Measurements from ENCODE around the gene SOX13.

SOX13 gene

DNA sequence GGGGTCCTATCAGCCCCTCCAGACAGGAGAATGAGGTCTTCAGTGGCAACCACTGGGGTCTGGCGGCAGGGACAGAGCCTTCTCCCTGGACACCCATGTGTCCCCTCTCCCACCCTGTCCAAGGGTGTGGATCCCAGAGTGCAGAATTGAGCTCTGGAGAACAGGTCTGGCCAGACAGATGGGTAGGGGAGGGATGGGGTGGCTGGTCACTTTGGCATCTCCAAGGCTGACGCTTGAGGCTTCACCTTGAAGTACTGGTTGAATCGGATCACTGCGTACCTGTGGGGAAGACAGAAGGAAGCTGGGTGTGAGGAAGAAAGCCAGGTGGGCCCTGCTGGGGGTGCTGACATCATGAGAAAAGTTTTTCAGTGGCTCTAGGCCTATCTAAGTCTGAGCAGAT, 59.1 kb downstream of the SOX13 start:
- TF ChIP-seq, protein P1, sequence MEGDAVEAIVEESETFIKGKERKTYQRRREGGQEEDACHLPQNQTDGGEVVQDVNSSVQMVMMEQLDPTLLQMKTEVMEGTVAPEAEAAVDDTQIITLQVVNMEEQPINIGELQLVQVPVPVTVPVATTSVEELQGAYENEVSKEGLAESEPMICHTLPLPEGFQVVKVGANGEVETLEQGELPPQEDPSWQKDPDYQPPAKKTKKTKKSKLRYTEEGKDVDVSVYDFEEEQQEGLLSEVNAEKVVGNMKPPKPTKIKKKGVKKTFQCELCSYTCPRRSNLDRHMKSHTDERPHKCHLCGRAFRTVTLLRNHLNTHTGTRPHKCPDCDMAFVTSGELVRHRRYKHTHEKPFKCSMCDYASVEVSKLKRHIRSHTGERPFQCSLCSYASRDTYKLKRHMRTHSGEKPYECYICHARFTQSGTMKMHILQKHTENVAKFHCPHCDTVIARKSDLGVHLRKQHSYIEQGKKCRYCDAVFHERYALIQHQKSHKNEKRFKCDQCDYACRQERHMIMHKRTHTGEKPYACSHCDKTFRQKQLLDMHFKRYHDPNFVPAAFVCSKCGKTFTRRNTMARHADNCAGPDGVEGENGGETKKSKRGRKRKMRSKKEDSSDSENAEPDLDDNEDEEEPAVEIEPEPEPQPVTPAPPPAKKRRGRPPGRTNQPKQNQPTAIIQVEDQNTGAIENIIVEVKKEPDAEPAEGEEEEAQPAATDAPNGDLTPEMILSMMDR (conservative IDR thresholded peaks at IDR 0.05; ENCODE audit: low read length): no peak
- H3K4me3 ChIP-seq (ENCODE audit: low read length): no peak overlapping the region
- DNase-seq (ENCODE audit: low read depth): no peak

DNA sequence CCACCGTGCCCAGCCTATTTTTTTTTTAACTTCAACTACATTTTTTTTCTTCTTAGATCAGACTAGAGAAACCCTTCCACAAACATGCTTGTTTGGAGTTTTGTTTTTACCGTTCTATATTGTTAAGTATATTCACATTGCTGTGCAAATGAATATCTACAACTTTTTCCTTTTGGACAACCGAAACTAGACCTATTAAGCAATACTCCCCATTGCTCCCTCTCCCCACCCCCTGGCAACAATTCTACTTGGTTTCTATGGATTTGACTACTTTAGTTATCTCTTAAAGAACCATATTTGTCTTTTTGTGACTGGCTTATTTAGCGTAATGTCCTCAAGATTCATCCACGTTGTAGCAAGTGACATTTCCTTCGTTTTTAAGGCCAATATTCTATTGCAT, 59.8 kb downstream of the SOX13 start:
- DNase-seq (ENCODE audit: low read depth): no peak
- TF ChIP-seq, protein P1 (conservative IDR thresholded peaks at IDR 0.05; ENCODE audit: low read length): no peak
- no peak overlapping the region for H3K4me3 ChIP-seq (ENCODE audit: low read length)

DNA sequence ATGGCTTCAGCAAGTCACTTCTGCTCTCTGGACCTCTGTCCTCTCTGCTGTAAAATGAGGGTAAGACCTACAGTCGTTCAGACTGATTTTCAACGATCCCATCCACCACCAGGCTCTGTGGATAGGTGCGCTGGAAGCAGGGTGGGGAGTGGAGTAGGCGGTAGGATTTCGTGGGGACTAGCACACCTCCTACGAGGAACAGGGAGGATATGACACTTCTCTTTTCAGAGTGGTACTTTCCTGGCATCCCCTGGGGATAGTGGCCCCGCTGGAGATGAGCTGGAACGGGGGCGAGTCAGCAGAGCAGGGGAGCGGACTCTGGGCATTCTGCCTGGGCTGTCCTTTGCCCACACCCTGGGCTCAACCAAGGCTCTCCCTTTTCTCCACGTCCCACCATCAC, 61.2 kb downstream of the SOX13 start:
- DNase-seq (ENCODE audit: low read depth): no peak
- no peak overlapping the region for H3K4me3 ChIP-seq (ENCODE audit: low read length)
- TF ChIP-seq, protein P1 (conservative IDR thresholded peaks at IDR 0.05; ENCODE audit: low read length): no peak

DNA sequence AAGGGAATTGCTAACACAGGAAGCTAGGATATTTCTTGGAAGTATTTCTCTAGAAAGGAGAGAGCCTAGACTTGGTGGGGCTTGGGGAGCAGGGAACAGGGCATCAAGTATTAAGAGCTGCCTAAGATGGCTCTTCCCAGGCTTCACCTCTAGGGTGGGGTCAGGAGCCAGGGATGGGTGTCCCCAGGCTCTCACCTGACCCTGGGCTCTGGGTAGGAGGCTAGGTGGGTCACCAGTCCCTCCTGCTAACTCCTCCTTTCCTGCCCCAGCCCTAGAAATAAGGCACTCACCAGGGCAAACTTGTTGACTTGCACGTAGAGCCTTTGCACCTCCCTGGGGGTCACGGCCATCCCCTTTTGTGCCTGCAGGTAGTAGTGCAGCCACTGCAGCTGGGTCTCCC, 63.9 kb downstream of the SOX13 start:
- TF ChIP-seq, protein P1 (conservative IDR thresholded peaks at IDR 0.05; ENCODE audit: low read length): no peak
- no peak overlapping the region for H3K4me3 ChIP-seq (ENCODE audit: low read length)
- no peak for DNase-seq (ENCODE audit: low read depth)

DNA sequence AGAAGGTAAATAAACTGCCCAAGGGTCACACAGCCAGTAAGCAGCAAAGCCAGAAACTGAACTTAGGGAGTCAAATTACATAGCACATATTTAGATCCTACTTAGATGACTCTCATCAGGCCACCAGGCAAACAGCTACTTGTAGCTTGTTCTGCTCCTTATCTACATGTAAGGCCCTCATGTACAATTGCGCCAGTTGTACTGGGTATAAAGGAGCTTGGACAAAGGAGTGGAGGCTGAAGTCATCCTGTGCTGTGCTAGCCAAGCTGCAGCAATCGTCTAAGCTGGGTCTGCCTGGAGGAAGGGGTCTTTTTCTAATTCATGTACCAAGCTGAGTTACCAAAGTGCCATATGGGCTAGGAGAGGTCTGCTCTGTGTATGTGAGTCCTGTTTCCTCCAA, 66.2 kb downstream of the SOX13 start:
- TF ChIP-seq, protein P1 (conservative IDR thresholded peaks at IDR 0.05; ENCODE audit: low read length): no peak
- no peak overlapping the region for H3K4me3 ChIP-seq (ENCODE audit: low read length)
- no peak for DNase-seq (ENCODE audit: low read depth)

DNA sequence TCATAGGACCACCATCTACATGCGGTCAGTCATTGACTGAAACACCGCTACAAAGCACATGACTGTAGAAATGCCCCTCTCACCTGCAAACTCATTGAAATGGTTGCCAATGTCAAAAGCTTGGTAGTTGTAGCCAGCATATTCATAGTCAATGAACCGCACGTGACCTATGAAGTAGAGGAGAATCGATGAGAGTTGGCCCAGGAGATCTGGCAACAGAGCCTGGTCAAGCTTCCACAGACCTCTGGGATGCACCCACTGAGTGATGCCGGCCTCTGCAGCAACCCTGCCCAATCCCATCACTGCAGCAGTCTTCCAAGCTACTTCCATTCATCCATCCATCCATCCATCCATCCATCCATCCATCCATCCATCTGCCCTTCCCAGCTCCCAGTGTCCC, 67.0 kb downstream of the SOX13 start:
- no peak for DNase-seq (ENCODE audit: low read depth)
- TF ChIP-seq, protein P1 (conservative IDR thresholded peaks at IDR 0.05; ENCODE audit: low read length): no peak
- no peak overlapping the region for H3K4me3 ChIP-seq (ENCODE audit: low read length)

DNA sequence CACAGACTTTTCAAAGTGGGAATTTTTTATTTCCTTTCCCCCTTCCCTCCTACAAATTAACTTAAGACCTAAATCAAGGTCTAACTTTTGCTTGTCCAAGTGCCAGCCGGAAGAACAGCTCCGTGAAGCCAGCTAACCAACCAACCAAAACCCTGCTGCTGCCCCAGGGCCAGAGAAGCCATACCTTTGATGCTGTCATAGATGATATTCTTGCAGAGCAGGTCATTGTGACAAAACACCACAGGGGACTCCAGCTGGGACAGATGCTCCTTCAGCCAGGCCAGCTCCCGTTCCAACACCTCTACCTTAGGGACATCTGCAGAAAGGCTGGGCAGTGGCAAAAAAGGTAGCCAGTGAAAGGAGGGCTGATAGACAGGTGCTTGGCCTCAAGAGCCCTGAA, 68.2 kb downstream of the SOX13 start:
- H3K4me3 ChIP-seq (ENCODE audit: low read length): no peak overlapping the region
- TF ChIP-seq, protein P1 (conservative IDR thresholded peaks at IDR 0.05; ENCODE audit: low read length): no peak
- no peak for DNase-seq (ENCODE audit: low read depth)

Measured in AG10803 (cell line).